Peyer's patch (tissue), 4 donors: ENCODE data around the gene TMEM132D.

Experiments
- CTCF ChIP-seq, 6 experiments: fragments of 450-650 bp in 4 of 6; fragments of 200-600 bp in 2 of 6; sonication (generic) in 1 of 6; IDR thresholded peaks; one replicate each; pipeline ENCODE4 v1.5.1; 2017 to 2019; ENCODE audit warnings: antibody characterized with exemption in 6 of 6, mild to moderate bottlenecking in 3 of 6, moderate library complexity in 1 of 6
- POLR2A ChIP-seq, 2 donors: fragments of 450-650 bp; IDR thresholded peaks; one replicate each; pipeline ENCODE4 v1.5.1; 2017; ENCODE audit warnings: antibody characterized with exemption in 2 of 2, mild to moderate bottlenecking in 2 of 2, moderate library complexity in 2 of 2

- no peak for TF ChIP-seq CTCF (IDR thresholded peaks at IDR 0.05)
- no peak for TF ChIP-seq POLR2A (IDR thresholded peaks at IDR 0.05)
Measured at GRCh38 chr12:129160282-129160681, 743.5 kb downstream of the TMEM132D start.
